Heart left ventricle (tissue), 13 donors: ENCODE results near the gene IL13RA1.

ENCODE experiments used
- POLR2A ChIP-seq, 2 donors: fragments of 450-650 bp; IDR thresholded peaks; one replicate each; pipeline ENCODE4 v1.6.1; 2017; ENCODE audit warnings: antibody characterized with exemption in 2 of 2, mild to moderate bottlenecking in 2 of 2, moderate library complexity in 2 of 2
- TF ChIP-seq, protein P1 (sequence below), 12 donors: fragments of 200-600 bp; sonication (generic) in 4 of 12; IDR thresholded peaks; one replicate each; pipeline versions ENCODE4 v1.5.0 to v1.8.0; 2018 to 2022; ENCODE audit warnings: antibody characterized with exemption in 12 of 12, mild to moderate bottlenecking in 5 of 12
- donor health status: ischemic (EF 13 %, LVEDD 7.1; RV severe dilation, severe dysfunction).
- donor health status: DM: no; HTN: yes; CAD: no.
- donor health status: DM: no; HTN: no; CAD: no.
- donor health status: ischemic (EF 25% LVEDD 6.9; RV normal size, moderate dysfunction).
- donor health status: ischemic (EF 25% LVEDD 5.7; RV mildly dilated, moderate dysfunction).
- donor health status: ischemic (EF 35%, LVEDD 5.7; RV mildly dilated, moderate dysfunction).
- donor health status: nonischemic (EF 11% LVEDD 7.7; RV severe dilation, severe dysfunction).
- donor health status: DM: yes; HTN: yes; CAD: no.
- donor health status: PGD.
- donor health status: ischemic (EF 29% LVEDD 5.4; RV normal size, mild dysfunction).
- donor health status: nonischemic (EF 23%, LVEDD 6.1; RV moderate dilation, normal function).

DNA sequence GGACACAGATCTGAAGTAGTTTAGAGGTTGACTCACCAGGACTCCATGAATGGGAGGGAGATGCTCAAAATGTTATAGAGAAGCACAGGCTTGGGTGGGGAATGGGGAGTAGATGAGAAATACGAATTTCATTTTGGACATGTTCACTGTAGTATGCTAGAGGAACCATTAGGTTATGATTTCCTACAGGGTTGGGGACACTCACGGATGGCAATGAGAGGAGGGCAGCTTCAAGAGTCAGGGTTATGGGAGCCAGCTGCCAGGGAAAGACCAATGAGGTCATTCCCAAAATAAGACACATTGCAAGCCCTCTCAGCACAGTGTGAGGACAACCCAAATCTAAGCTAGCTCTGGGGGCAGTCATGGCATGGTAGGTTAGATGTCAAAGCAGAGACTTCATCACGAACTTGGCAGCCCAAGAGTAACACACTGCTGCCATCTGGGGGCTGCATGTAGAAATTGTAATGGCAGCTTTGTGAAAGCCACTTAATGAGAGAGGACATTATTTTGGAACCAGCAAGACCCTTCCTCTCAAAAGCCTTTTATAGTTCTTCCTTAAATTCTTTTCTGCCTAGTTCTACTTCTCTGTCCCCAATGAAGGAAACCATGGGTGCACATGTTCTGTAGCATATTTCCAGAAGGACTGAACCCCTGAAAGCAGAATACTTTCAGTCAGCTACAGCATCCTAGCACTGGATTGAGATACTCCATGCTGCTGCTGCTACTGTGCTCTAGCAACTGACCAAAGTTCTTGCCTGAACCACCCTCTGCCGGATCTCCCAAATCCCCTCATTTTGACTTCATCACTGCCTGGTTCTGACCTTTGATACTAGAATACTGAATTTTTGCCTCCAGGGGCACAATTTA is 80.0 kb downstream of the IL13RA1 start:
- no peak for TF ChIP-seq POLR2A (IDR thresholded peaks at IDR 0.05)
- TF ChIP-seq, protein P1, sequence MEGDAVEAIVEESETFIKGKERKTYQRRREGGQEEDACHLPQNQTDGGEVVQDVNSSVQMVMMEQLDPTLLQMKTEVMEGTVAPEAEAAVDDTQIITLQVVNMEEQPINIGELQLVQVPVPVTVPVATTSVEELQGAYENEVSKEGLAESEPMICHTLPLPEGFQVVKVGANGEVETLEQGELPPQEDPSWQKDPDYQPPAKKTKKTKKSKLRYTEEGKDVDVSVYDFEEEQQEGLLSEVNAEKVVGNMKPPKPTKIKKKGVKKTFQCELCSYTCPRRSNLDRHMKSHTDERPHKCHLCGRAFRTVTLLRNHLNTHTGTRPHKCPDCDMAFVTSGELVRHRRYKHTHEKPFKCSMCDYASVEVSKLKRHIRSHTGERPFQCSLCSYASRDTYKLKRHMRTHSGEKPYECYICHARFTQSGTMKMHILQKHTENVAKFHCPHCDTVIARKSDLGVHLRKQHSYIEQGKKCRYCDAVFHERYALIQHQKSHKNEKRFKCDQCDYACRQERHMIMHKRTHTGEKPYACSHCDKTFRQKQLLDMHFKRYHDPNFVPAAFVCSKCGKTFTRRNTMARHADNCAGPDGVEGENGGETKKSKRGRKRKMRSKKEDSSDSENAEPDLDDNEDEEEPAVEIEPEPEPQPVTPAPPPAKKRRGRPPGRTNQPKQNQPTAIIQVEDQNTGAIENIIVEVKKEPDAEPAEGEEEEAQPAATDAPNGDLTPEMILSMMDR (IDR thresholded peaks at IDR 0.05) = peak; percentile 34 to 70 (median 60)
